Aortic smooth muscle cell (primary cell): ENCODE results near the gene RTP2. TPM values are rescaled to one million over a fixed set of nuclear protein-coding genes. Genes with fewer than 3 reads are reported as not detected.

ENCODE experiments used
- total RNA-seq: library from RNA; depleted of rRNA; stranded (reverse); fragments of >200 nt; gene quantifications from 2 replicates; pipeline ENCODE4 v1.2.3, GENCODE V29; 2014

RTP2 gene, protein sequence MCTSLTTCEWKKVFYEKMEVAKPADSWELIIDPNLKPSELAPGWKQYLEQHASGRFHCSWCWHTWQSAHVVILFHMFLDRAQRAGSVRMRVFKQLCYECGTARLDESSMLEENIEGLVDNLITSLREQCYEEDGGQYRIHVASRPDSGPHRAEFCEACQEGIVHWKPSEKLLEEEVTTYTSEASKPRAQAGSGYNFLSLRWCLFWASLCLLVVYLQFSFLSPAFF
- total RNA-seq: not detected in 2 replicates

DNA sequence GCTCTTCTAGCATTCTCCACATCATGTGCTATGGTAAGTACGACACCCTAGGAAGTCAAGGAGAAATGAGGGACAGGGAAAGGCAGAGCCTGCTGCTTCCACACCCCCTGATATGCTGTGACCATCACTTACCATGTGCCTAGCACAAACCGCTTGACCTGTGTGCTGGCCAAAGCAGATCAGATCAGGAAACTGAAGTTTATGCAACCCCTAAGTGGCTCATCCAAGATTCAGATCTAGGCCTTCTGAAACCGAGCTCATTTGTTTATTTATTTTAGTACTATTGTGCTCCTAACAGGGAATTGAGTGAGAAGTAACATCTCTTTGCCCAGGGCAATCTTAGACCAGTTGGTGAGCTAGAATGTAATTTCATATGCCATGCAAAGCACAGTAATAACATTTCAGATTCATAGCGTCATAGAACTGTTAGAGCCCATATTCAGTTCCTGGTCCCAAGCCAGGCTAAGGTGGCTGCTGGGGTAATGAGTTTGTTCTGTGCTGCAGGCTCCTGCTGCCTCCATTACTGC is at the start of gene RTP2:
RTP2 (minus strand) TSS at position 51 of the 527 bp plus-strand sequence. CDS start 429 bp downstream, outside the sequence.

DNA sequence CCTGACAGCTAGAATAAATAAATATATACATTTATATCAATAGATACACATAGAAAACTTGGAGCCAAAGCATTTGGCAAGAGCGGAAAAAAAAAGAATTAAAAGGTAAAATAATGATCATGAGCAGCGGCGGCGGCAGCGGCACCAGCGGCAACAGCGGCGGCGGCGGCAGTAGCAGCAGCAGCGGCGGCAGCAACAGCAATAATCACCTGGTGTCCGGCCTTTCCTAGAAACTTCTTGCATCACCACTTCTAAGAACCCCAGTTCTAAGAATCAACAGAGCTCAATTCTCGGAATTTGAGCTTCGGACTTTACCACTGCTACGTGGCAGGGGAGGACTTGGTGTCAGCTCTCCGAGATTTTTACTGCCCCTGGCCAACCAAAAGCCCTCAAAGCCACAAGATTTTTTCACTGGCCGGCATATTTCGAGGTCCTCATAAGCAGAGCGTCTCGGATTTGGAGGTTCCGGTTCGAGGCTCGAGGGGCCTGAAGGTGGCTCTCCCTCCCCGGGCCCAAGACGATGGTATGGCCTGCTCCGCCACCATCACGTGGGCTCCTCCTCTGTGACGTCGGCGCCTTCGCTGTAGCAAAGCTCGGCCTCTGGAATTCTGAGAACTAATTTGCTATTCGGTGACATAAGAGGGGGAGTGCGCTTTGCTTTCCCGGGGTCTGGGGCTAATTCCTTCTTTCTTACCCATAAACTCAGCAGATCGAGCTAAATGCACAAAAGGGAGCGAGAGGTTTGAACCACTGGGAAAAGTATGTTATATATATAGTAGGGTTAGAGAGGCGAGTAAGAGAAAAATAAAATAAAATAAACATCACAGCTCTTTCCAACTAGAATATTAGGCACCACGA is 43.1 kb upstream of the RTP2 start, which contains the start of gene BCL6:
BCL6 (minus strand) TSS at position 268 of the 858 bp plus-strand sequence. CDS start 11,775 bp downstream, outside the sequence.

DNA sequence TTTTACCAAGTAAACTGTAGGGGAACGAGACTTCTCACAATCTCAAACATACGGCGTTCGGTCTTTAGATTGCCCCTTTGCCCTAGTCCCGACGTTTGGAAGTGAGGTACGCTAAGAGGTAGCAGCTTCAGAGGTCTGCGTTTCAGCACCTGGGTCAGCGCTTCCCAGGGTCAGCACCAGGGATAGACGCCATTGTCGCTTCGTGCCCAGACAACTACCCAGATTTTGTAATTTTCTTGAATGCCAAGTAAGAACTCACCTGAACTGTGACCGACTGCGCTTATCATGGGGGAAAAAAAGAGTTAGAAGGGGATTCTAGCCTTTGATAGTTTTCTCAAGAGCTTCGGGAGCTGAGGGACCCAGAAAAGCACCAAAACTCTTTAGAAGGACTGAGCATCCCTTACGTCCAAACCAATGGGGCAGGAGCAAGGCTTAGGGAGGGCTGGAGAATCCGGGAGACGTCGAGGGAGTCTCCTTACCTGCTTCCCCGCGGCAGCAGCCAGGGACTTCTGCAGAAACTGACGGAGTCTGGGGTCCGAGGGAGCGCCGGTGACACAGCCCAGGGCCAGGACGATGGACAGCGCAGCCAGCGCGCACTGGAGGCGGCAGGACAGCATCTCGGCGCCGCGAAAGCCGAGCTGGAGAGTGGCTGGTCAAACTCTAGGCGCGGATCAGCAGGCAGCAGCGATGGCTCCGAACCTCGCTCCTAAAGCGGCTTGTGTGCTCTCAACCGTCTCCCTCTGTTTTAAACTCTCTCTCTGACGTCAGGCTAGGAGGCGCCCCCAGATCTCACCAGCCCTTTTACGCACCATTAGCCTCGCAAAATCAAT is 32.5 kb downstream of the RTP2 start, which contains the start of gene SST:
SST (minus strand) TSS at position 720 of the 830 bp plus-strand sequence; CDS start at position 617, 103 bp downstream.

Other genes with a start within 250 kb of the RTP2 start
- not detected in 2 replicates for gene SST, start 32.2 kb downstream of the RTP2 start, total RNA-seq
- gene BCL6, start 42.9 kb upstream of the RTP2 start, total RNA-seq: 9.8 and 17.3 TPM in 2 replicates